IPS-15b (cell line): ENCODE results near the gene B4GALT5.

Experiments used
- H3K27me3 ChIP-seq: one replicate; pipeline ENCODE4 v1.6.1; 2013; ENCODE audit warnings: low read length; ENCODE audit not compliant: control insufficient read depth, insufficient read depth
- H3K36me3 ChIP-seq: one replicate; pipeline ENCODE4 v1.6.1; 2013; ENCODE audit warnings: low read length; ENCODE audit not compliant: control insufficient read depth, insufficient read depth
- H3K4me1 ChIP-seq: one replicate; pipeline ENCODE4 v1.6.1; 2013; ENCODE audit warnings: mild to moderate bottlenecking, low read length; ENCODE audit not compliant: control insufficient read depth, insufficient read depth
- H3K4me3 ChIP-seq: one replicate; pipeline ENCODE4 v1.5.1; 2013; ENCODE audit warnings: low read depth, low read length
- H3K9ac ChIP-seq: one replicate; pipeline ENCODE4 v1.6.1; 2013; ENCODE audit warnings: low read depth, mild to moderate bottlenecking, low read length
- H3K9me3 ChIP-seq: one replicate; pipeline ENCODE4 v1.6.1; 2013; ENCODE audit warnings: mild to moderate bottlenecking, low read length; ENCODE audit not compliant: control insufficient read depth, insufficient read depth

B4GALT5 gene

GRCh38 chr20:49601153-49601924 lies 112.3 kb downstream of the B4GALT5 start:
- H3K9me3 ChIP-seq, result no peaks in the 10 kb centered on the region
- H3K36me3 ChIP-seq, result no peaks in the 10 kb centered on the region
- H3K4me3 ChIP-seq, result no peak overlapping the region
- no peak overlapping the region for H3K9ac ChIP-seq
- H3K4me1 ChIP-seq, result no peaks in the 10 kb centered on the region
- no peaks in the 10 kb centered on the region for H3K27me3 ChIP-seq

- Histone ChIP-seq H3K4me1 (no peaks in the 10 kb centered on the region), H3K9ac (no peak overlapping the region), H3K36me3 (no peaks in the 10 kb centered on the region), H3K9me3 (no peaks in the 10 kb centered on the region), H3K4me3 (no peak overlapping the region), H3K27me3 (no peaks in the 10 kb centered on the region)
These were observed 113.9 kb downstream of the B4GALT5 start for GRCh38 chr20:49599746-49600113.

DNA sequence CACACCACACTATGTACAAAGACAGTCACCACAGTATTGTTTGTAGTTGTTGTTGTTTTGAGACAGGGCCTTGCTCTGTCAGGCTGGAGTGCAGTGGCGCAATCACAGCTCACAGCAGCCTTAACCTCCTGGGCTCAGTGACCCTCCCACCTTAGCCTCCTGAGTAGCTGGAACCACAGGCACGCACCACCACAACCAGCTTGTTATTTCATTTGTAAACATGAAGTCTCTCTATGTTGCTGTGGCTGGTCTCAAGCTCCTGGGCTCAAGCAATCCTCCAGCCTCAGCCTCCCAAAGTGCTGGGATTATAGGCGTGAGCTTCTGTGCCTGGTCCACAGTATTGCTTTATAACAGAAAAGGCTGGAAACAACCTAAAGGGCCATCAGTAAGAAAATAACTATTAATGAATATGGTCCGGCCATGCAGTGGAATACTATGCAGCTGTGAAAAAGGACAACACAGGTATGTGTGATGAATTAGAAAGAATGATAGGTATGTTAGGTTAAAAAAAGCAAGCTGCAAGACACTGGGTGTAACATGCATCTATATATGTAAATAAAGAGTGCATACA lies 115.8 kb downstream of the B4GALT5 start:
- no peaks in the 10 kb centered on the region for H3K36me3 ChIP-seq
- H3K9me3 ChIP-seq, result no peaks in the 10 kb centered on the region
- no peaks in the 10 kb centered on the region for H3K27me3 ChIP-seq
- no peaks in the 10 kb centered on the region for H3K4me1 ChIP-seq
- H3K4me3 ChIP-seq, result no peak overlapping the region
- H3K9ac ChIP-seq, result no peak overlapping the region

DNA sequence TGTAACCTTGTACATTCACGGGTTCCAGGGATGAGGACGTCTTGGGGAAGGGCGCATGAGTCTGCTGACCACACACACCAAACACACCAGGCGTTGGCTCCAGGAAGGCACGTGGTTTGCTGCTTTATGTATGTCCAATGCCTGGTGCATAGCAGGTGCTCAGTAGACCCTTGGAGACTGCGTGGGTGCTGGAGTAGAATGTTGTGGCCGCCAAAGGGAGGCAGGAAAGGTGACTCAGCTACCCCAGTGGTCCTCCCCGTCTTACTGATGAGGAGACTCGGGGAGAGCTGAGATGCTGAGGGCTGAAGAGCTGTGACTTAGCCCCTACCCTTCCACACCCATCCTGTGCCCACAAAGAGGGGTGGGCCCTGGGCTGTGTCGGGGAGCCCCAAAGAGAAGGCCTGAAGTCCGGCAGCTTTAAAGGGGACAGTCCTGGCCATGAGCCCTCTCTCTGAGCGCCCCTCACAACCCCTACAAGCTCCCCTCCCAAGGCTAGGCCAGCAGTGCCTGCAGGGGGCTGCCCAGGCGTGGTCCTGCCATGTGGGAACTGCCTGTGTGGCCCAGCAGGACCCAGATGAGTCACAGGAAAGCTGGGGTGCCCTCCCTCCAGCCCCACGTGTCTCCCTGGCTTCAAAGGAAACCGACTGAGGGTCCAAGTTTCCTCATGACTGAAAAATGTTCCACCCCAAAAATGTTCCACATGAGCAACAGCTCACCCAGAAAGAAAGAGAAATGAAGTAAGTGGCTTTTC lies 117.7 kb downstream of the B4GALT5 start:
- H3K9ac ChIP-seq, result no peak overlapping the region
- no peaks in the 10 kb centered on the region for H3K36me3 ChIP-seq
- H3K27me3 ChIP-seq, result no peaks in the 10 kb centered on the region
- no peaks in the 10 kb centered on the region for H3K9me3 ChIP-seq
- no peak overlapping the region for H3K4me3 ChIP-seq
- H3K4me1 ChIP-seq, result no peaks in the 10 kb centered on the region

GRCh38 chr20:49595346-49595745 lies 118.3 kb downstream of the B4GALT5 start:
- Histone ChIP-seq H3K9me3 (no peaks in the 10 kb centered on the region), H3K9ac (no peak overlapping the region), H3K4me3 (no peak overlapping the region), H3K4me1 (no peaks in the 10 kb centered on the region), H3K36me3 (no peaks in the 10 kb centered on the region), H3K27me3 (no peaks in the 10 kb centered on the region)

DNA sequence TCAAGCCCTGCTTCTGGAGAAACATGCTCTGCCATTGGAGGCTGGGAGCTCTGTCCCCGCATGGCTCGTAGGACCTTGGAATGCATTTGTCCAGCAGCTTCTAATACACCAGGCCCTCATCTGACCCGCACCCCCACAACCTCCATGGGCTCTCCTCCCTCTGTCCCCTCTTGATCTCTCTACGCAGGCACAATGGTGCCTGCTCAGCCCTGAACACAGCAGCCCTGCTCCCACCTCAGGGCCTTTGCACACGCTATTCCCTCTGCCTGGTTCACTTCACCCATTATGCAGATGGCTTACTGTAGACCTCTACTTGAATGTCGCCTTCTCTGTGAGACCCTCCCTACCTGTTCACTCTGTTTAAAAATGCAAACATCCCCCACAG lies 118.8 kb downstream of the B4GALT5 start:
- Histone ChIP-seq H3K9ac (no peak overlapping the region), H3K36me3 (no peaks in the 10 kb centered on the region), H3K9me3 (no peaks in the 10 kb centered on the region), H3K4me3 (no peak overlapping the region), H3K27me3 (no peaks in the 10 kb centered on the region), H3K4me1 (no peaks in the 10 kb centered on the region)

DNA sequence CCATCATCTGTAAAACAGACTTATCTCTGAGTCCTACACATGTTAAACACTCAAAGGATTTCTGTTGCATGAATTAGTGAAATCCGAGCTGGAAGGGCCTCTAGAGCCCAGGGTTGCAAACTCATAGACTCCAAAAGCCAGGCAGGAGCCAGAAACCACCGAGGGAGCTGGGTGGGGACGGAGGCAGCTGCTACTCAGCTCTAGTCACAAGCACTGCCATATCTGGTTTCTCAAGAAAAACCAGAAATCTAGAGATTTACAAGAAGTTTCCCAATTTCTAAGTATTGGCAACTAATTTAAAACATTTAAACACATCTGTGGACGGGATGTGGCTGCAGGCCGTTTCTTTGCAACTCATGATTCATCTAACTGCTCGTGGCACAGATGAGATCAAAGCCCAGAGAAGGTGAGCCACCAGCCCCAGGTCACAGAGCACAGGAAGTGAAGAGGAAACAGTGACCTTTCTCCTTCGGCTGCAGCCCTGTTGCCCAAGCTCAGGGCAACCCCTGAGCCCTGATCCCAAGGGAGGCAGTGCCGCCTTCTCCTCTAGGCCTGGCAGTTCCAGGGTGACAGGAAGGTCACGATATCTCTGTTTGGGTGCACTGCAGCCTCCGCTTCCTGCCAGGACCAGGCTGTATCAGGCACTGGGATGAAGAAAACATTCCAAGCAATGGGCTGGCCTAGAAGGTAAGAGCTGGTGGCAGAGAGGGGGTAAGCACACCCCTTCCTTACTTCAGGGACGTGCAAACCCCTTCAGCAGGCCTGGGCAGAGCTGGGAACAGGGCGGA lies 119.3 kb downstream of the B4GALT5 start:
- Histone ChIP-seq H3K36me3 (no peaks in the 10 kb centered on the region), H3K9ac (no peak overlapping the region), H3K9me3 (no peaks in the 10 kb centered on the region), H3K4me1 (no peaks in the 10 kb centered on the region), H3K4me3 (no peak overlapping the region), H3K27me3 (no peaks in the 10 kb centered on the region)

GRCh38 chr20:49593466-49594142 lies 120.1 kb downstream of the B4GALT5 start:
- Histone ChIP-seq H3K4me3 (no peak overlapping the region), H3K36me3 (no peaks in the 10 kb centered on the region), H3K9ac (no peak overlapping the region), H3K4me1 (no peaks in the 10 kb centered on the region), H3K9me3 (no peaks in the 10 kb centered on the region), H3K27me3 (no peaks in the 10 kb centered on the region)

- Histone ChIP-seq H3K4me3 (no peak overlapping the region), H3K9me3 (no peaks in the 10 kb centered on the region), H3K9ac (no peak overlapping the region), H3K36me3 (no peaks in the 10 kb centered on the region), H3K4me1 (no peaks in the 10 kb centered on the region), H3K27me3 (no peaks in the 10 kb centered on the region)
These were observed 121.6 kb downstream of the B4GALT5 start for GRCh38 chr20:49592120-49592519.

- Histone ChIP-seq H3K4me3 (no peak overlapping the region), H3K4me1 (no peaks in the 10 kb centered on the region), H3K9ac (no peak overlapping the region), H3K27me3 (no peaks in the 10 kb centered on the region), H3K36me3 (no peaks in the 10 kb centered on the region), H3K9me3 (no peaks in the 10 kb centered on the region)
These were observed 122.3 kb downstream of the B4GALT5 start for GRCh38 chr20:49591217-49591865.
